HCT116 (cell line): Measurements from ENCODE around the gene PCTP. TPM values are rescaled to one million over a fixed set of nuclear protein-coding genes. Genes with fewer than 3 reads are reported as not detected.
A peak's percentile ranks its signal among the peaks of the same experiment; 100 is the strongest.

Experiments
- ATAC-seq: fragments of 200-7000 bp; cut with Tn5 transposase; 2 replicates; pipeline ENCODE4 v1.9.1; 2020; ENCODE audit warnings: mild to moderate bottlenecking, moderate library complexity
- BruUV-seq: library from RNA; stranded (reverse); fragments of 400-500 nt; replicated peaks from 2 replicates; lab custom pipeline; 2021; lab: Mats Ljungman, UMichigan
- CTCF ChIA-PET: fragments of 300-600 bp; sonication (Branson Sonifier 250); formaldehyde crosslinking; loops from one replicate; lab custom pipeline; 2021; ENCODE audit warnings: antibody characterized with exemption; lab: Charles Lee
- POLR2A ChIA-PET: fragments of 300-600, 350-600 bp; sonication (Branson Sonifier 250); formaldehyde crosslinking; loops from one replicate; lab custom pipeline; 2021; ENCODE audit warnings: antibody characterized with exemption; lab: Charles Lee
- RAD21 ChIA-PET, 2 experiments: fragments of 300-600 bp; sonication (Branson Sonifier 250); formaldehyde crosslinking; loops; one replicate each; lab custom pipeline; 2023; ENCODE audit warnings: low total read pairs in 2 of 2; ENCODE audit not compliant: uncharacterized antibody in 2 of 2, unreplicated experiment in 2 of 2, low non-redundant PET in 1 of 2; lab: Charles Lee
- DNase-seq: peaks from one replicate; pipeline ENCODE4 v3.0.0-alpha.2; 2010; ENCODE audit warnings: low read depth, low spot score
- H2AFZ ChIP-seq: fragments of 200-600 bp; shearing (Covaris generic), sonication (generic); 2 replicates; pipeline ENCODE4 v1.6.1; 2017; ENCODE audit warnings: low read depth, mixed run types, mixed read lengths, antibody characterized with exemption, low read length; ENCODE audit not compliant: poor library complexity, severe bottlenecking
- H3K27ac ChIP-seq: 2 replicates; pipeline ENCODE4 v1.5.1; 2012; ENCODE audit warnings: low read depth, low read length
- H3K27me3 ChIP-seq: fragments of 200-600 bp; sonication (generic); 2 replicates; pipeline ENCODE4 v1.6.1; 2016; ENCODE audit warnings: mixed run types, low read length, mixed read lengths; ENCODE audit not compliant: insufficient read depth
- H3K36me3 ChIP-seq, 2 experiments: fragments of 200-500 bp in 1 of 2; fragments of 200-600 bp in 1 of 2; sonication (Bioruptor generic) in 1 of 2; sonication (generic) in 1 of 2; 2 replicates each; pipeline versions ENCODE4 v1.5.1 to v1.6.1; 2014 to 2016; ENCODE audit warnings: low read length in 2 of 2, inconsistent platforms in 1 of 2, mixed read lengths in 1 of 2, mixed run types in 1 of 2; ENCODE audit not compliant: insufficient read depth in 2 of 2, control insufficient read depth in 1 of 2
- H3K4me1 ChIP-seq, 2 experiments: fragments of 200-600 bp in 1 of 2; sonication (generic) in 1 of 2; 2 replicates each; pipeline versions ENCODE4 v1.5.1 to v1.6.1; 2012 to 2017; ENCODE audit warnings: low read length in 2 of 2, inconsistent platforms in 1 of 2, mild to moderate bottlenecking in 1 of 2, mixed read lengths in 1 of 2, mixed run types in 1 of 2, moderate library complexity in 1 of 2; ENCODE audit not compliant: insufficient read depth in 2 of 2, control insufficient read depth in 1 of 2
- H3K4me2 ChIP-seq: fragments of 200-600 bp; sonication (generic); 2 replicates; pipeline ENCODE4 v1.6.1; 2017; ENCODE audit warnings: mixed run types, low read length, mixed read lengths
- H3K4me3 ChIP-seq, 2 experiments: fragments of 200-600 bp in 1 of 2; sonication (generic) in 1 of 2; replicated peaks in 1 of 2; 2 replicates each; pipeline ENCODE4 v1.5.1; 2011 to 2016; ENCODE audit warnings: low read length in 2 of 2, control low read depth in 1 of 2, low read depth in 1 of 2, mild to moderate bottlenecking in 1 of 2, mixed read lengths in 1 of 2, mixed run types in 1 of 2
- H3K79me2 ChIP-seq: fragments of 200-600 bp; sonication (generic); 2 replicates; pipeline ENCODE4 v1.6.1; 2017; ENCODE audit warnings: mild to moderate bottlenecking, mixed run types, low read length, moderate library complexity, mixed read lengths; ENCODE audit not compliant: insufficient read depth
- H3K9ac ChIP-seq: fragments of 200-600 bp; sonication (generic); 2 replicates; pipeline ENCODE4 v1.6.1; 2016; ENCODE audit warnings: low read length, mixed read lengths
- H3K9me2 ChIP-seq: fragments of 200-600 bp; sonication (generic), shearing (Covaris generic); 2 replicates; pipeline ENCODE4 v1.6.1; 2017; ENCODE audit warnings: mixed run types, mild to moderate bottlenecking, moderate library complexity; ENCODE audit not compliant: insufficient read depth
- H3K9me3 ChIP-seq, 2 experiments: fragments of 200-500 bp in 1 of 2; fragments of 200-600 bp in 1 of 2; sonication (Bioruptor generic) in 1 of 2; sonication (generic) in 1 of 2; 2 replicates each; pipeline ENCODE4 v1.6.1; 2014 to 2017; ENCODE audit warnings: low read length in 2 of 2, mixed read lengths in 2 of 2, inconsistent platforms in 1 of 2, low read depth in 1 of 2, mild to moderate bottlenecking in 1 of 2, mixed run types in 1 of 2, moderate library complexity in 1 of 2; ENCODE audit not compliant: control insufficient read depth in 1 of 2, insufficient read depth in 1 of 2
- H4K20me1 ChIP-seq: fragments of 200-600 bp; sonication (generic), shearing (Covaris generic); 2 replicates; pipeline ENCODE4 v1.6.1; 2017; ENCODE audit warnings: mixed run types, mild to moderate bottlenecking, moderate library complexity; ENCODE audit not compliant: insufficient read depth
- CBX3 ChIP-seq: IDR thresholded peaks from 2 replicates; pipeline ENCODE4 v1.6.1; 2012; ENCODE audit warnings: low read depth
- CEBPB ChIP-seq: IDR thresholded peaks from 2 replicates; pipeline ENCODE4 v1.6.1; 2012; ENCODE audit warnings: low read depth
- EGR1 ChIP-seq: IDR thresholded peaks from 2 replicates; pipeline ENCODE4 v1.6.1; 2012; ENCODE audit warnings: low read depth
- EZH2 ChIP-seq: fragments of 200-600 bp; sonication (generic); IDR thresholded peaks from 2 replicates; pipeline ENCODE4 v1.6.1; 2017; ENCODE audit warnings: antibody characterized with exemption, mixed run types
- EZH2phosphoT487 ChIP-seq: fragments of 200-600 bp; IDR thresholded peaks from 2 replicates; pipeline ENCODE4 v1.6.1; 2018; ENCODE audit warnings: antibody characterized with exemption, borderline replicate concordance
- FOSL1 ChIP-seq: IDR thresholded peaks from 2 replicates; pipeline ENCODE4 v1.6.1; 2012; ENCODE audit warnings: low read depth
- JUND ChIP-seq: IDR thresholded peaks from 2 replicates; pipeline ENCODE4 v1.6.1; 2012
- POLR2A ChIP-seq: IDR thresholded peaks from 2 replicates; pipeline ENCODE4 v1.7.0; 2011; ENCODE audit warnings: borderline replicate concordance; ENCODE audit not compliant: insufficient read depth, insufficient read length; ENCODE audit errors: extremely low read depth
- POLR2AphosphoS5 ChIP-seq: IDR thresholded peaks from 2 replicates; pipeline ENCODE4 v1.6.1; 2011; ENCODE audit warnings: mild to moderate bottlenecking, low read depth, low read length, moderate library complexity
- RAD21 ChIP-seq: IDR thresholded peaks from 2 replicates; pipeline ENCODE4 v1.6.1; 2012; ENCODE audit warnings: low read depth, mild to moderate bottlenecking
- REST ChIP-seq: IDR thresholded peaks from 2 replicates; pipeline ENCODE4 v1.6.1; 2012; ENCODE audit warnings: low read depth
- SIN3A ChIP-seq: IDR thresholded peaks from 2 replicates; pipeline ENCODE4 v1.6.1; 2012; ENCODE audit warnings: low read depth
- SP1 ChIP-seq: IDR thresholded peaks from 2 replicates; pipeline ENCODE4 v1.6.1; 2012; ENCODE audit warnings: low read depth
- SRF ChIP-seq: IDR thresholded peaks from 2 replicates; pipeline ENCODE4 v1.6.1; 2012; ENCODE audit warnings: low read depth
- TCF7L2 ChIP-seq: IDR thresholded peaks from 2 replicates; pipeline ENCODE4 v1.7.0; 2011; ENCODE audit warnings: borderline replicate concordance, inconsistent platforms; ENCODE audit not compliant: insufficient read depth, insufficient read length; ENCODE audit errors: extremely low read depth
- YY1 ChIP-seq: IDR thresholded peaks from 2 replicates; pipeline ENCODE4 v1.6.1; 2011; ENCODE audit warnings: low read length, low read depth, moderate library complexity, mild to moderate bottlenecking; ENCODE audit not compliant: insufficient replicate concordance; ENCODE audit errors: extremely low read depth
- ZFX ChIP-seq: fragments of 450-650 bp; IDR thresholded peaks from 2 replicates; pipeline ENCODE4 v1.6.1; 2017
- ZNF274 ChIP-seq: fragments of 200-500 bp; sonication (Bioruptor generic); IDR thresholded peaks from 2 replicates; pipeline ENCODE4 v1.6.1; 2014; ENCODE audit warnings: mild to moderate bottlenecking, low read depth, low read length, inconsistent platforms
- intact Hi-C: fragments of 100-400 bp; cut with micrococcal nuclease; formaldehyde crosslinking; loops from 2 replicates; pipeline ENCODE4 v1.10.0; 2022
- total RNA-seq: library from RNA; stranded (reverse); gene quantifications from one replicate; pipeline ENCODE4 v1.2.1, GENCODE V29; 2021; ENCODE audit not compliant: unreplicated experiment
- TF ChIP-seq, protein P1 (sequence below): IDR thresholded peaks from 2 replicates; pipeline ENCODE4 v1.6.1; 2012
- TF ChIP-seq, protein P2 (sequence below): IDR thresholded peaks from 2 replicates; pipeline ENCODE4 v1.6.1; 2012
- TF ChIP-seq, protein P3 (sequence below): IDR thresholded peaks from 2 replicates; pipeline ENCODE4 v1.6.1; 2011; ENCODE audit warnings: mild to moderate bottlenecking, low read length, moderate library complexity; ENCODE audit not compliant: insufficient replicate concordance; ENCODE audit errors: extremely low read depth

The PCTP gene
- total RNA-seq, 1 experiment from 2014 or later = 16.3 TPM

DNA sequence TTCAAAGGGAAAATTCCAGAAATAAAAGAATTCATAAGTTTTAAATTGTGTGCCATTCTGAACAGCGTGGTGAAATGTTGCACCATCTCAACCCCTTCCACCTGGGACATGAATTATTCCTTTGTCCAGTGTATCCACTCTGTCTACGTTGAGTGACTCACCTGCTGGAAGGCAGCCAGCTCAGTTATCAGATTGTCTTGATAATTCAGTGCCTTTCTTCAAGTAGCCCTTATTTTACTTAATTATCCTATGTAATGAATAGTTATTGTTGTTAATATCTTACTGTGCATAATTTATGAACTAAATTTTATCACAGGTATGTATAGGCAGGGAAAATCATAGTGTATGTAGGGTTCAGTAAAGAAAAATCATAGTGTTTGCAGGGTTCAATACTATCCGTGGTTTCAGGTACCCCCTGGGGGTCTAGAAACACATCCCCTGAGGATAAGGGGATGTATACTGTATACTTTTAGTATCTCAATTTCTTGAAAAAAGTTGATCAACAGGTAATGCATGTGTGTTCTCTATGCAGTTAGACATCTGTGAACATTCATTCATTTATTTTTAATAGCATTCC is 7.7 kb upstream of the PCTP start:
- Histone ChIP-seq H3K9me3 (no peaks in the 10 kb centered on the region), H3K79me2 (no peaks in the 10 kb centered on the region), H3K27me3 (no peaks in the 10 kb centered on the region), H3K4me2 (peak overlapping the region; percentile 63), H4K20me1 (no peaks in the 10 kb centered on the region), H3K9ac (0 out of 2 replicates have a peak overlapping the region, but pooled peaks have one; percentile 3), H3K9me2 (no peaks in the 10 kb centered on the region), H2AFZ (peak overlapping the region; percentile 81), H3K4me3 (peak overlapping the region; percentile 3 to 28; a peak in 3 of 4 replicates), H3K4me1 (peaks cover 9 to 16% of the 10 kb centered on the region in 2 experiments; a peak in 3 of 4 replicates), H3K27ac (no peak overlapping the region), H3K36me3 (no peaks in the 10 kb centered on the region)
- no TSS peak for BruUV-seq
- POLR2A ChIA-PET = interaction anchor here (1.4 to 3.2 kb wide), 3 partner anchors 8 to 13 kb away, joined by 4 to 21 read pairs (median 5); partner anchors contain the start of gene PCTP
- intact Hi-C loops = no loop called here
- ATAC-seq (peak; percentile 89), DNase-seq (peak; percentile 85)
- CTCF ChIA-PET = interaction anchor here (1.0 to 2.2 kb wide), 3 partner anchors 8 to 27 kb away, joined by 3 to 11 read pairs (median 4); no protein-coding TSS in a partner anchor
- RAD21 ChIA-PET = no interaction called here
- TF ChIP-seq SIN3A = no peak
- no peak for TF ChIP-seq EGR1
- TF ChIP-seq SRF = no peak
- no peak for TF ChIP-seq YY1
- no peak for TF ChIP-seq EZH2
- TF ChIP-seq POLR2A = no peak
- no peak for TF ChIP-seq REST
- TF ChIP-seq SP1 = peak; percentile 61
- TF ChIP-seq JUND = peak; percentile 88
- TF ChIP-seq, protein P1, sequence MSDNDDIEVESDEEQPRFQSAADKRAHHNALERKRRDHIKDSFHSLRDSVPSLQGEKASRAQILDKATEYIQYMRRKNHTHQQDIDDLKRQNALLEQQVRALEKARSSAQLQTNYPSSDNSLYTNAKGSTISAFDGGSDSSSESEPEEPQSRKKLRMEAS = peak; percentile 71
- TF ChIP-seq, protein P2, sequence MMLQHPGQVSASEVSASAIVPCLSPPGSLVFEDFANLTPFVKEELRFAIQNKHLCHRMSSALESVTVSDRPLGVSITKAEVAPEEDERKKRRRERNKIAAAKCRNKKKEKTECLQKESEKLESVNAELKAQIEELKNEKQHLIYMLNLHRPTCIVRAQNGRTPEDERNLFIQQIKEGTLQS = no peak
- TF ChIP-seq ZFX = no peak
- TF ChIP-seq FOSL1 = peak; percentile 85
- no peak for TF ChIP-seq RAD21
- peak; percentile 92 for TF ChIP-seq CEBPB
- TF ChIP-seq EZH2phosphoT487 = no peak
- peak; percentile 65; the same call in 1 of the 2 replicates for TF ChIP-seq CBX3
- TF ChIP-seq POLR2AphosphoS5 = peak; percentile 57
- TF ChIP-seq, protein P3, sequence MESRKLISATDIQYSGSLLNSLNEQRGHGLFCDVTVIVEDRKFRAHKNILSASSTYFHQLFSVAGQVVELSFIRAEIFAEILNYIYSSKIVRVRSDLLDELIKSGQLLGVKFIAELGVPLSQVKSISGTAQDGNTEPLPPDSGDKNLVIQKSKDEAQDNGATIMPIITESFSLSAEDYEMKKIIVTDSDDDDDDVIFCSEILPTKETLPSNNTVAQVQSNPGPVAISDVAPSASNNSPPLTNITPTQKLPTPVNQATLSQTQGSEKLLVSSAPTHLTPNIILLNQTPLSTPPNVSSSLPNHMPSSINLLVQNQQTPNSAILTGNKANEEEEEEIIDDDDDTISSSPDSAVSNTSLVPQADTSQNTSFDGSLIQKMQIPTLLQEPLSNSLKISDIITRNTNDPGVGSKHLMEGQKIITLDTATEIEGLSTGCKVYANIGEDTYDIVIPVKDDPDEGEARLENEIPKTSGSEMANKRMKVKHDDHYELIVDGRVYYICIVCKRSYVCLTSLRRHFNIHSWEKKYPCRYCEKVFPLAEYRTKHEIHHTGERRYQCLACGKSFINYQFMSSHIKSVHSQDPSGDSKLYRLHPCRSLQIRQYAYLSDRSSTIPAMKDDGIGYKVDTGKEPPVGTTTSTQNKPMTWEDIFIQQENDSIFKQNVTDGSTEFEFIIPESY = no peak
- no peak for TF ChIP-seq TCF7L2
- TF ChIP-seq ZNF274 = no peak
